Activated CD8-positive, alpha-beta T cell treated with anti-CD3 and anti-CD28 coated beads for 36 hours (primary cell): ENCODE results near the gene MLLT10. TPM values are rescaled to one million over a fixed set of nuclear protein-coding genes. Genes with fewer than 3 reads are reported as not detected.
"Not testable (repeated sequence)": the region's sequence is repeated elsewhere in the genome, so short reads cannot be mapped to it uniquely, and the experiment has no call there.

ENCODE experiments used
- ATAC-seq: fragments of 200-7000 bp; cut with Tn5 transposase; one replicate; pipeline ENCODE4 v1.10.0; 2021; ENCODE audit warnings: mild to moderate bottlenecking, moderate library complexity
- CTCF ChIA-PET: fragments of 350-600 bp; sonication (Branson Sonifier 250); formaldehyde crosslinking; loops from one replicate; lab custom pipeline; 2021; ENCODE audit warnings: antibody characterized with exemption; lab: Charles Lee
- POLR2A ChIA-PET: fragments of 350-600 bp; sonication (Branson Sonifier 250); formaldehyde crosslinking; loops from one replicate; lab custom pipeline; 2021; ENCODE audit warnings: antibody characterized with exemption; lab: Charles Lee
- DNase-seq: peaks from one replicate; pipeline ENCODE4 v3.0.0-alpha.2; 2020
- H3K27ac Mint-ChIP-seq: one replicate; pipeline ENCODE4 v1.8.0; 2021; ENCODE audit warnings: mild to moderate bottlenecking, mixed read lengths
- H3K27me3 Mint-ChIP-seq: one replicate; pipeline ENCODE4 v1.8.0; 2021; ENCODE audit warnings: mixed read lengths
- H3K36me3 Mint-ChIP-seq: one replicate; pipeline ENCODE4 v1.8.0; 2021; ENCODE audit warnings: low read depth, mixed read lengths
- H3K4me1 Mint-ChIP-seq: one replicate; pipeline ENCODE4 v1.8.0; 2021; ENCODE audit warnings: low read depth, mixed read lengths
- H3K4me3 Mint-ChIP-seq: one replicate; pipeline ENCODE4 v1.8.0; 2021; ENCODE audit warnings: mild to moderate bottlenecking, moderate library complexity, mixed read lengths
- H3K9me3 Mint-ChIP-seq: one replicate; pipeline ENCODE4 v1.8.0; 2021; ENCODE audit warnings: mixed read lengths
- CTCF ChIP-seq: fragments of 200-600 bp; IDR thresholded peaks from one replicate; pipeline ENCODE4 v1.8.0; 2022; ENCODE audit warnings: antibody characterized with exemption, mild to moderate bottlenecking
- intact Hi-C: fragments of 100-400 bp; cut with micrococcal nuclease; formaldehyde crosslinking; loops from one replicate; pipeline ENCODE4 v1.10.0; 2022
- total RNA-seq, 2 experiments: library from RNA; stranded (reverse); gene quantifications; one replicate each; pipeline ENCODE4 v1.2.3, GENCODE V29; 2021

The MLLT10 gene
- total RNA-seq, 2 experiments from 2014 or later: 33.9 to 36.4 TPM

- peaks cover 36% of the 10 kb centered on the region for H3K36me3 Mint-ChIP-seq
- intact Hi-C loops: no loop called here
- H3K27me3 Mint-ChIP-seq: no peaks in the 10 kb centered on the region
- DNase-seq (no peak), ATAC-seq (no peak)
- no peak overlapping the region for H3K27ac Mint-ChIP-seq
- no peak for TF ChIP-seq CTCF
- peaks cover 29% of the 10 kb centered on the region for H3K4me1 Mint-ChIP-seq
- POLR2A ChIA-PET: no interaction called here
- peaks cover 2% of the 10 kb centered on the region for H3K9me3 Mint-ChIP-seq
- no peak overlapping the region for H3K4me3 Mint-ChIP-seq
- CTCF ChIA-PET: no interaction called here
Measured at GRCh38 chr10:21604651-21605050, 70.6 kb downstream of the MLLT10 start.

GRCh38 chr10:21607907-21608306 lies 73.9 kb downstream of the MLLT10 start:
- intact Hi-C loops: no loop called here
- POLR2A ChIA-PET: interaction anchor here (1.0 kb wide), 1 partner anchor 71 kb away, joined by 4 read pairs; no protein-coding TSS in a partner anchor
- H3K27me3 Mint-ChIP-seq: no peaks in the 10 kb centered on the region
- peaks cover 2% of the 10 kb centered on the region for H3K9me3 Mint-ChIP-seq
- H3K4me1 Mint-ChIP-seq: peaks cover 32% of the 10 kb centered on the region
- H3K27ac Mint-ChIP-seq: no peak overlapping the region
- ATAC-seq: no peak
- TF ChIP-seq CTCF: no peak
- CTCF ChIA-PET: no interaction called here
- no peak overlapping the region for H3K4me3 Mint-ChIP-seq
- peaks cover 46% of the 10 kb centered on the region for H3K36me3 Mint-ChIP-seq
- DNase-seq: no peak

- Mint-ChIP-seq H3K36me3 (peaks cover 27% of the 10 kb centered on the region), H3K4me1 (peaks cover 25% of the 10 kb centered on the region), H3K4me3 (no peak overlapping the region), H3K27me3 (no peaks in the 10 kb centered on the region), H3K9me3 (no peaks in the 10 kb centered on the region), H3K27ac (no peak overlapping the region)
- intact Hi-C loops: no loop called here
- ATAC-seq (no peak), DNase-seq (no peak)
- POLR2A ChIA-PET: no interaction called here
- CTCF ChIA-PET: interaction anchor here (0.7 kb wide), 1 partner anchor 11 kb away, joined by 4 read pairs; no protein-coding TSS in a partner anchor
- no peak for TF ChIP-seq CTCF
Measured at GRCh38 chr10:21614000-21614399, 80.0 kb downstream of the MLLT10 start.

DNA sequence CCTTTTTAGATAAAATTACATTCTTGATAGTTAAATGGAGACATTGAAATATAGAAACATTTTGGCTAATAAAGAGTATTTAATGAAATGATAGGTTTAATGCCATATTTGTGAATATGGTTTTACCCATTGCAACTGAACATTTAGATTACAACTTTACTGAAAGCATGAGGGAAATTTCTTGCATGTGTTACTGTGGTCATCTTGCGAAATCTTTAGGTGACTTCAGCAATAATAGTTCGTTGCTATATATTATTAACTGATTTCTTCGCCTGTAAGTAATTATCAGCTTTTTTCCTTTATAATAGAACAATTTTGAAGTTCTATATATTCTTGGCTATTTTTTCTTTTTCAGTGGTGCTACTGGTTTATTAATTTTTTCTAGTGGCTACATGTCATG lies 83.2 kb downstream of the MLLT10 start:
- ChIA-PET POLR2A (no interaction called here), CTCF (interaction anchor here (0.6 kb wide), 1 partner anchor 10 kb away, joined by 3 read pairs; no protein-coding TSS in a partner anchor)
- intact Hi-C loops: no loop called here
- ATAC-seq (no peak), DNase-seq (no peak)
- Mint-ChIP-seq H3K36me3 (peaks cover 22% of the 10 kb centered on the region), H3K27ac (no peak overlapping the region), H3K9me3 (no peaks in the 10 kb centered on the region), H3K4me1 (peaks cover 15% of the 10 kb centered on the region), H3K4me3 (no peak overlapping the region), H3K27me3 (no peaks in the 10 kb centered on the region)
- TF ChIP-seq CTCF: no peak

- intact Hi-C loops: no loop called here
- Mint-ChIP-seq H3K4me3 (no peak overlapping the region), H3K36me3 (peaks cover 38% of the 10 kb centered on the region), H3K27me3 (no peaks in the 10 kb centered on the region), H3K9me3 (no peaks in the 10 kb centered on the region), H3K27ac (no peak overlapping the region), H3K4me1 (peaks cover 22% of the 10 kb centered on the region)
- DNase-seq (no peak), ATAC-seq (no peak)
- ChIA-PET POLR2A (no interaction called here), CTCF (no interaction called here)
- TF ChIP-seq CTCF: no peak
Measured at GRCh38 chr10:21623291-21623690, 89.3 kb downstream of the MLLT10 start.

GRCh38 chr10:21624421-21624820 lies 90.4 kb downstream of the MLLT10 start:
- peak overlapping the region; percentile 5 for H3K27ac Mint-ChIP-seq
- CTCF ChIA-PET: interaction anchor here (1.7 kb wide), 1 partner anchor 10 kb away, joined by 4 read pairs; no protein-coding TSS in a partner anchor
- intact Hi-C loops: not testable (repeated sequence)

More at GRCh38 chr10:21624421-21624820, 90.4 kb downstream of the MLLT10 start:
- Mint-ChIP-seq H3K4me1 (peaks cover 22% of the 10 kb centered on the region), H3K36me3 (peaks cover 33% of the 10 kb centered on the region)
- H3K4me3 Mint-ChIP-seq, POLR2A ChIA-PET, H3K9me3 Mint-ChIP-seq, DNase-seq, ATAC-seq, H3K27me3 Mint-ChIP-seq: not testable (repeated sequence)
